Epidermal melanocyte (primary cell): ENCODE measurements around the gene PHF21B.
"Not testable (repeated sequence)": the region's sequence is repeated elsewhere in the genome, so short reads cannot be mapped to it uniquely, and the experiment has no call there.

Experiments used
- DNase-seq: peaks from one replicate; pipeline ENCODE4 v3.0.0; 2011; ENCODE audit warnings: low spot score; ENCODE audit not compliant: insufficient read length

PHF21B gene

GRCh38 chr22:45009606-45010531, at the start of gene PHF21B:
Gene PHF21B (minus strand): TSS chr22:45010005. CDS start chr22:45009549, 456 bp downstream.
- no peak for DNase-seq

GRCh38 chr22:45059296-45059695, 49.5 kb upstream of the PHF21B start:
- no peak for DNase-seq

- no peak for DNase-seq
These were observed 48.8 kb upstream of the PHF21B start for GRCh38 chr22:45058622-45058912.

- DNase-seq, result no peak
These were observed 46.1 kb upstream of the PHF21B start for GRCh38 chr22:45055936-45056335.

GRCh38 chr22:45053571-45053970, 43.8 kb upstream of the PHF21B start:
- no peak for DNase-seq

GRCh38 chr22:45053094-45053493, 43.3 kb upstream of the PHF21B start:
- DNase-seq, result no peak

GRCh38 chr22:45052665-45053064, 42.9 kb upstream of the PHF21B start:
- not testable (repeated sequence) for DNase-seq

GRCh38 chr22:45051946-45052345, 42.1 kb upstream of the PHF21B start:
- DNase-seq, result no peak

GRCh38 chr22:45051419-45051818, 41.6 kb upstream of the PHF21B start:
- DNase-seq, result no peak

- DNase-seq, result no peak
These were observed 37.5 kb upstream of the PHF21B start for GRCh38 chr22:45047260-45047659.

GRCh38 chr22:45045208-45045607, 35.4 kb upstream of the PHF21B start:
- DNase-seq, result no peak

- no peak for DNase-seq
These were observed 32.5 kb upstream of the PHF21B start for GRCh38 chr22:45042263-45042662.

- DNase-seq, result no peak
These were observed 29.3 kb upstream of the PHF21B start for GRCh38 chr22:45039133-45039532.

- DNase-seq, result no peak
These were observed 26.3 kb upstream of the PHF21B start for GRCh38 chr22:45036154-45036553.

- no peak for DNase-seq
These were observed 25.0 kb upstream of the PHF21B start for GRCh38 chr22:45034821-45035220.

- DNase-seq, result no peak
These were observed 24.4 kb upstream of the PHF21B start for GRCh38 chr22:45034156-45034555.

GRCh38 chr22:45033136-45033535, 23.3 kb upstream of the PHF21B start:
- DNase-seq, result no peak

GRCh38 chr22:45031629-45032403, 22.0 kb upstream of the PHF21B start:
- DNase-seq, result no peak

GRCh38 chr22:45029501-45029900, 19.7 kb upstream of the PHF21B start:
- DNase-seq, result no peak

- no peak for DNase-seq
These were observed 16.7 kb upstream of the PHF21B start for GRCh38 chr22:45026511-45026910.

- no peak for DNase-seq
These were observed 13.6 kb upstream of the PHF21B start for GRCh38 chr22:45023431-45023830.

GRCh38 chr22:45019861-45020655, 10.3 kb upstream of the PHF21B start:
- no peak for DNase-seq
